NOMO-1 treated with DMSO at 0.1 percent for 48 hours (cell line): Measurements from ENCODE around the gene DNM2.
"Not testable (repeated sequence)": the region's sequence is repeated elsewhere in the genome, so short reads cannot be mapped to it uniquely, and the experiment has no call there.

Source experiments
- DNase-seq: peaks from one replicate; lab custom pipeline; 2025; ENCODE audit not compliant: unreplicated experiment; lab: John Stamatoyannopoulos, UW

Gene DNM2

DNA sequence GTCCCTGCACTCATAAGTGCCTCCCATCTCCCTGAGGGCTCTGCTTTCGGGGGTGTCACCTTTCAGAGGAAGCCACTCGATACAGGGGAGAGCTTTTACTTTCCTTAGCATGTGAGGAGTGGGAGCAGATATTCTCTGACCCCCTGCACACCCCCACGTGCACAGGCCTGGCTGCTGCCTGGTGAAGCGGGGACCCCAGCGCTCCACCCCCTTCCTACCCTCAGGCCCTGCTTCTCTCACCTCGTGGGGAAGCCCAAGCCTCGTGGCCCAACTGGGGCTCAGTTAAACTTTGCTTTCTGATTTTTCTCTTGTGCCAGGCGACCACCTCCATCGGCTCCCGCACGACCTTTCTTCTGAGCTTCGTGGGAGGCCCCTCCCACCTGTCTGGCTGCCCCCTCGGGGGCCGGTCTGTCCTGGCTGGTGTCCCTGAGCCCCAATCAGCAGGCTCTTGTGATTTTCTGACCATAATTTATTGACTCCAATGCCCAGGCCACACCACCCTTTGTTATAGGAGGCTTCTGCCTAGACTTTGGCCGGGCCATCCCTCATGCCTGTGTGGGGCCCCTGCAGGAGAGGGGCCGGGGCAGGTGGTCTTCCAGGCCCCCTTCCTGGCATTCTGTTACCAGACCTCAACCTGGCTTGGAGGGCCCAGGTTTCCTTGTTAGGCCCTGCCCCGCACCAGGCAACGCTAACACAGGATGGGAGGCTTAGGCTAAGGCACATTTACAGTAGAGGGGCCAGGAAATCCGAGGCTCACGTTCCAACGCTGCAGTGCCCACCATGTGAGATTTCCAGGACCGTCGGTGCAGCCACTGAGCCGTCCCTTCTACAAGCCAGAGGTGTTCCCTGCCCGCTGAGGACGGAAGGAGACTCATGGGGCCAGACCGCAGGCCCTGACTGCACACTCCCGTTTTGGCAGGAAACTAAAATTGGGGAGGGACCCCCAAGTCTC, 114.4 kb downstream of the DNM2 start:
- DNase-seq = no peak

- DNase-seq = no peak
Observed at GRCh38 chr19:10832939-10833296, 115.0 kb downstream of the DNM2 start.

GRCh38 chr19:10835089-10835753, 117.3 kb downstream of the DNM2 start:
- no peak for DNase-seq

DNA sequence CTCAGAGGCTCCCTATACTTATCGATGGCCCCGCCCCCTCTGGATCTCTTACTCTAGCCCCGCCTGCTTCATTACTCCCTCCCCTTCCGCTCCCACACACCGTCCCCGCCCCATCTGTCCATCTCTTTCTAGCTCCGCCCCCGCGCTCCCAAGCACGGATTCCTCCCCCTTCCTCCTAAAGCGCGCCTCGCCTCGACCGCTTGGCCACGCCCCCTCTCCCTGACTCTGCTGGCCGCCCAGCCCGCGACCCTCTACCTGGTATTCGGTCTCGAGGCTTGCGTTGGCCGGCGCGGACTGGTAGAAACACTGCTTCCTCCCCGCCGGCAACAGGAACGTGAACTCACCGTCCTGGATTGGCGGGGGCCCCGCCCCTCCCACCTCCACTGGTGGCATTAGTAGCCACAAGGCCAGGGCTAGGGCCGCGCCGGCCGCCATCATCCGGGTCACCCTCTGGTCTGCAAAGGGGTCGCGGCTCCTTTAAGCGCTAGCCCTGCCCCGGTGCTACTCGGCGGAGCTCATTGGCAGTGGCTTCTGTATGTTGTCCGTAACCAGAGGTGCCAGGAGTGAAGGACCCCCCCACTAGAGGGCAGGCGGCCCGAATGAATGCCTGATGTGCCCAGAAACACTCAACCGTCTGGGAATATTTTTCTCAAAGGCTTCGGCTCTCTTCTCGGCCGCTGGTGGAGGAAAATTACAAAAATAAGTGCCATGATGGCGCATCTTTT, 118.0 kb downstream of the DNM2 start, which contains the start of gene TMED1:
TSS of gene TMED1 (minus strand) at position 459 of the 725 bp plus-strand sequence. CDS start at position 438, 21 bp downstream.
- DNase-seq = peak; percentile 99

- DNase-seq = peak; percentile 92
Observed at GRCh38 chr19:10836479-10837330, 118.8 kb downstream of the DNM2 start.

GRCh38 chr19:10837649-10838048, 119.8 kb downstream of the DNM2 start:
- not testable (repeated sequence) for DNase-seq

- DNase-seq = no peak
Observed at GRCh38 chr19:10838377-10838776, 120.5 kb downstream of the DNM2 start.

DNA sequence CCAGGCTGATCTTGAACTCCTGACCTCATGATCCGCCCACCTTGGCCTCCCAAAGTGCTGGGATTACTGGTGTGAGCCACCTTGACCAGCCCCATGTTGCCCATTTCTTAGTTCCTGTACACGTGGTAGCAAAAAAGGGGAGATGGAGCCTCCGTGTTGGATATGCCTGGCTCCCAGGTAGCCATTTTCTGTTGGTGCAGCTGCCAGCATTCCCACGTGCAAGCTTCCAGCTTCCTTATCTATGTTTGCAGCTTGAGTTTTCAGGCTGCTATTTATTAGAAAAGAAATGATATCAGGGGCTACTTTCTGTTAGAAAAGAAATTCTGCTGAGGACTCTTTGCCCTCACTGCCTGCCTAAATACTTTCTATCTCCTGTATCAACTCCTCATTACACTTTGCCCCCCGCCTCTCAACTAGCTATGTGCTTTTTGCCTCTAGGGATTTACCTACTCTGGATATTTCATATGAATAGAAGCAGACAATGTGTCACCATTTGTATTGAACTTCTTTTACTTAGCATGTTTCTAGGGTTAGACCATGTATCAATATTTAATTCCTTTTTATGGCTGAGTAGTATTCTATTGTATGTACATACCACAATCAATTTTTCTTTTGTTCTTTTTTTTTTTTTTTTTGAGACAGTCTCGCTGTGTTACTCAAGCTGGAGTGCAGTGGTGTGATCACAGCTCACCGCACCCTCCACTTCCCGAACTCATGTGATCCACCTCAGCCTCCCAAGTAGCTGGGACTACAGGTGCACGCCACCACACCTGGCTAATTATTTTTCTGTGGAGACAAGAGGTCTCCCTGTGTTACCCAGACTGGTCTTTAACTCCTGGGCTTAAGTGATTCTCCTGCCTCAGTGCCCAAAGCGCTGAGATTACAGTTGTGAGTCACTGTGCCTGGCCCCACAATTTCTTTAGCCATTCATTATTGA, 121.5 kb downstream of the DNM2 start:
- DNase-seq = no peak

GRCh38 chr19:10842788-10843187, 124.9 kb downstream of the DNM2 start:
- DNase-seq = no peak

- DNase-seq = no peak
Observed at GRCh38 chr19:10846500-10847202, 128.8 kb downstream of the DNM2 start.

GRCh38 chr19:10848230-10848856, 130.5 kb downstream of the DNM2 start, which contains the start of gene C19orf38:
Gene C19orf38, plus strand, starts transcription at chr19:10848415. Its CDS starts 94 bp downstream, at chr19:10848509.
- peak; percentile 72 for DNase-seq

DNA sequence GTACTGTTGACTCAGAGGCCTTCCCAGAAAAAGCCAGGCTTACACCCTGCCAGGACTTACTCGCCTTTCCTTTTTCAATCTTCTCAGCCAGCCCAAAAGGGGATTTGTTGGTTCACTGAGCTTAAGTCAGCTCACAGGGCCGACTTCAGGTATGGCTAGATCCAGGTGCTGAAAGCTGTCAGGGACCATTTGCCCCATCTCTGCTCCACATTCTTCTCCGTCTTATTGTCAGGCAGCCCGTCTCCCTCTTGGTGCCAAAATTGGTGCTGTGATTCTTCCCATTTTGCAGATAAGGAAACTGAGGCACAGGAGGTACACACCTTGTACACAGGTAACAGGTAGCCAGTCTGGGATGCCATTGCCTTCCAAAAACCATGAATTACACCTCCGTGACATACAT, 132.8 kb downstream of the DNM2 start:
- no peak for DNase-seq

- DNase-seq = no peak
Observed at GRCh38 chr19:10852098-10852800, 134.4 kb downstream of the DNM2 start.

DNA sequence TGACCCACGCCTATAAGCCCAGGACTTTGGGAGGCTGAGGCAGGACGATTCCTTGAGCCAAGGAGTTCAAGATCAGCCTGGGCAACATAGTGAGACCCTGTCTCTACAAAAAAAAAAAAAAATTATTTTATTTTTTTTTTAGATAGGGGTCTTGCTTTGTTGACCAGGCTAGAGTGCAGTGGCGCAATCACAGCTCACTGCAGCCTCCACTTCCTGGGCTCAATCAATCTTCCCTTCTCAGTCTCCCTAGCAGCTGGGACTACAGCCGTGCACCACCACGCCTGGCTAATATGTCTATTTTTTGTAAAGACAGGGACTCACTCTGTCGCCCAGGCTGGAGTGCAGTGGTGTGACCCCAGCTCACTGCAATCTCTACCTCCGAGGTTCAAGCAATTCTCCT, 135.1 kb downstream of the DNM2 start:
- no peak for DNase-seq

- no peak for DNase-seq
Observed at GRCh38 chr19:10854350-10855089, 136.6 kb downstream of the DNM2 start.

GRCh38 chr19:10855879-10856522, 138.1 kb downstream of the DNM2 start:
- no peak for DNase-seq
